ENCODE data around the gene NPHP4.

DNA sequence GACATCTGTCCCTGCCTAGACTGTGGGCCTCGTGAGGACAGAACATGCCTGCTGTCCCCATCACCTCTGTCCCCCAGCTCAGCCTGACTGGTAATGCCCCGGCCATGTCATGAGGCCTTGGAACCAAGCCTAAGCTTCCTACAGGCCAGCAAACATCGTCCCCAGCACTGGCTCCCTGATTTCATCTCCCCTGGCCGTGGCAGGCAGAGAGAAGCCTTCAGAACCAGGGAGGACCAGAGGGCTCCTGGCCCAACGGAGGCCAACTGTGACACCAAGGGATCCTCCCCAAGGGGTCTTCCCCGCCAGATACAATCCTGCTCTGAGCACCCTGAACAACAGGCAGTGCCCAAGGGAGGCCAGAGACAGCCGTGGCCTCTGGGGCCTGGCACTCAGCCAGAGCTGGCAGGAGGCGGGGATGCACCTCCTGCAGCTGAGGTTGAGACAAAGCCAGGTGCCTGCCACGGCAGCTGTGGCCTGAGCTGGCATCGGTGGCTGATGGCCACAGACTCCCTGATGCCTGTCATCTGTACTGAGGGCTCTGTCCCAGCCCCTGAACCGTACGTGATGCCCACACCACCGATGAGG, 9.9 kb upstream of the NPHP4 start:
- TF ChIP-seq, protein P1, sequence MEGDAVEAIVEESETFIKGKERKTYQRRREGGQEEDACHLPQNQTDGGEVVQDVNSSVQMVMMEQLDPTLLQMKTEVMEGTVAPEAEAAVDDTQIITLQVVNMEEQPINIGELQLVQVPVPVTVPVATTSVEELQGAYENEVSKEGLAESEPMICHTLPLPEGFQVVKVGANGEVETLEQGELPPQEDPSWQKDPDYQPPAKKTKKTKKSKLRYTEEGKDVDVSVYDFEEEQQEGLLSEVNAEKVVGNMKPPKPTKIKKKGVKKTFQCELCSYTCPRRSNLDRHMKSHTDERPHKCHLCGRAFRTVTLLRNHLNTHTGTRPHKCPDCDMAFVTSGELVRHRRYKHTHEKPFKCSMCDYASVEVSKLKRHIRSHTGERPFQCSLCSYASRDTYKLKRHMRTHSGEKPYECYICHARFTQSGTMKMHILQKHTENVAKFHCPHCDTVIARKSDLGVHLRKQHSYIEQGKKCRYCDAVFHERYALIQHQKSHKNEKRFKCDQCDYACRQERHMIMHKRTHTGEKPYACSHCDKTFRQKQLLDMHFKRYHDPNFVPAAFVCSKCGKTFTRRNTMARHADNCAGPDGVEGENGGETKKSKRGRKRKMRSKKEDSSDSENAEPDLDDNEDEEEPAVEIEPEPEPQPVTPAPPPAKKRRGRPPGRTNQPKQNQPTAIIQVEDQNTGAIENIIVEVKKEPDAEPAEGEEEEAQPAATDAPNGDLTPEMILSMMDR (IDR thresholded peaks at IDR 0.05), result no peak
- no peak for TF ChIP-seq CEBPB (IDR thresholded peaks at IDR 0.05)
- no peak for TF ChIP-seq ZC3H11A (IDR thresholded peaks at IDR 0.05)
- no peak for TF ChIP-seq KDM1A (IDR thresholded peaks at IDR 0.05; ENCODE audit: low read depth)
- no peak for TF ChIP-seq BHLHE40 (IDR thresholded peaks at IDR 0.05; ENCODE audit: low read depth, low read length)
- no peak for TF ChIP-seq EHMT2 (IDR thresholded peaks at IDR 0.05; ENCODE audit: low read depth)
